ENCODE results near the gene TRABD. TPM values are rescaled to one million over a fixed set of nuclear protein-coding genes. Genes with fewer than 3 reads are reported as not detected.

Gene TRABD
- total and polyA plus RNA-seq, 5 experiments from 2014 or later, result 28.7 to 113 (median 46.7) TPM

- Mint-ChIP-seq H3K4me3 (peak overlapping the region in 7 of 10 donors; percentile 29 to 71 (median 45)), H3K9me3 (peaks cover 0 to 1% (median 0%) of the 10 kb centered on the region in 9 donors), H3K36me3 (peaks cover 0 to 7% (median 0%) of the 10 kb centered on the region in 3 donors), H3K27me3 (peaks cover 5 to 54% (median 35%) of the 10 kb centered on the region in 5 donors), H3K4me1 (peaks cover 2 to 18% (median 9%) of the 10 kb centered on the region in 4 donors), H3K27ac (no peak overlapping the region)
- no peak for DNase-seq
- no peak for ATAC-seq
- POLR2A ChIA-PET, result interaction anchor here (0.9 to 1.2 kb wide), 2 partner anchors 8 to 20 kb away, joined by 4 to 6 read pairs; no protein-coding TSS in a partner anchor
Observed at GRCh38 chr22:50171965-50172421, 13.7 kb upstream of the TRABD start.

GRCh38 chr22:50173311-50173982 is 12.3 kb upstream of the TRABD start:
- H3K27me3 Mint-ChIP-seq, result peaks cover 2 to 44% (median 25%) of the 10 kb centered on the region in 5 donors
- peaks cover 2 to 18% (median 9%) of the 10 kb centered on the region in 4 donors for H3K4me1 Mint-ChIP-seq
- peak overlapping the region in 1 of 10 donors; percentile 38 for H3K27ac Mint-ChIP-seq
- no peak for ATAC-seq
- H3K36me3 Mint-ChIP-seq, result peaks cover 0 to 7% (median 0%) of the 10 kb centered on the region in 3 donors
- DNase-seq, result no peak
- POLR2A ChIA-PET, result interaction anchor here (0.7 kb wide), 1 partner anchor 25 kb away, joined by 3 read pairs; no protein-coding TSS in a partner anchor
- H3K4me3 Mint-ChIP-seq, result peak overlapping the region in 1 of 10 donors; percentile 29
- peaks cover 0 to 1% (median 0%) of the 10 kb centered on the region in 9 donors for H3K9me3 Mint-ChIP-seq

GRCh38 chr22:50173983-50174355 is 11.7 kb upstream of the TRABD start:
- Mint-ChIP-seq H3K9me3 (peaks cover 0 to 1% (median 0%) of the 10 kb centered on the region in 9 donors), H3K4me3 (no peak overlapping the region), H3K4me1 (peaks cover 2 to 12% (median 6%) of the 10 kb centered on the region in 4 donors), H3K27me3 (peaks cover 2 to 39% (median 20%) of the 10 kb centered on the region in 5 donors), H3K36me3 (peaks cover 0 to 4% (median 0%) of the 10 kb centered on the region in 3 donors), H3K27ac (peak overlapping the region in 1 of 10 donors; percentile 38)
- POLR2A ChIA-PET, result no interaction called here
- no peak for ATAC-seq
- no peak for DNase-seq

- Mint-ChIP-seq H3K36me3 (no peaks in the 10 kb centered on the region), H3K4me1 (peaks cover under 1 to 9% (median 4%) of the 10 kb centered on the region in 4 donors), H3K27me3 (peaks cover 2 to 34% (median 17%) of the 10 kb centered on the region in 5 donors), H3K9me3 (no peaks in the 10 kb centered on the region), H3K4me3 (no peak overlapping the region), H3K27ac (no peak overlapping the region)
- ATAC-seq (no peak), DNase-seq (no peak)
- POLR2A ChIA-PET, result no interaction called here
Observed at GRCh38 chr22:50174382-50175190, 11.1 kb upstream of the TRABD start.

GRCh38 chr22:50175191-50175461 is 10.6 kb upstream of the TRABD start:
- Mint-ChIP-seq H3K9me3 (no peaks in the 10 kb centered on the region), H3K4me3 (no peak overlapping the region), H3K27ac (no peak overlapping the region), H3K27me3 (peaks cover 3 to 35% (median 20%) of the 10 kb centered on the region in 5 donors), H3K36me3 (no peaks in the 10 kb centered on the region), H3K4me1 (peaks cover 3 to 13% (median 6%) of the 10 kb centered on the region in 4 donors)
- POLR2A ChIA-PET, result no interaction called here
- no peak for ATAC-seq
- DNase-seq, result no peak

GRCh38 chr22:50175921-50176849 is 9.5 kb upstream of the TRABD start:
- peaks cover under 1 to 9% (median 7%) of the 10 kb centered on the region in 4 donors for H3K4me1 Mint-ChIP-seq
- peaks cover 0 to 32% (median 17%) of the 10 kb centered on the region in 5 donors for H3K27me3 Mint-ChIP-seq
- H3K9me3 Mint-ChIP-seq, result no peaks in the 10 kb centered on the region
- ATAC-seq (no peak), DNase-seq (no peak)
- H3K27ac Mint-ChIP-seq, result no peak overlapping the region
- H3K4me3 Mint-ChIP-seq, result no peak overlapping the region
- no peaks in the 10 kb centered on the region for H3K36me3 Mint-ChIP-seq
- POLR2A ChIA-PET, result no interaction called here

GRCh38 chr22:50176850-50177536 is 8.7 kb upstream of the TRABD start:
- H3K27me3 Mint-ChIP-seq, result peaks cover 0 to 24% (median 16%) of the 10 kb centered on the region in 5 donors

GRCh38 chr22:50177537-50178470 is 7.9 kb upstream of the TRABD start:
- H3K36me3 Mint-ChIP-seq, result no peaks in the 10 kb centered on the region
- no peak overlapping the region for H3K4me3 Mint-ChIP-seq
- H3K4me1 Mint-ChIP-seq, result peaks cover 0 to 9% (median 6%) of the 10 kb centered on the region in 4 donors
- ATAC-seq, result no peak
- no peaks in the 10 kb centered on the region for H3K9me3 Mint-ChIP-seq
- POLR2A ChIA-PET, result no interaction called here
- peak overlapping the region in 1 of 10 donors; percentile 44 for H3K27ac Mint-ChIP-seq
- peak in 1 of 10 donors; percentile 45 for DNase-seq
- H3K27me3 Mint-ChIP-seq, result peaks cover 0 to 16% (median 11%) of the 10 kb centered on the region in 5 donors

More at GRCh38 chr22:50176850-50177536, 8.7 kb upstream of the TRABD start:
- H3K4me3 Mint-ChIP-seq, result no peak overlapping the region
- DNase-seq, result no peak
- no peaks in the 10 kb centered on the region for H3K36me3 Mint-ChIP-seq
- POLR2A ChIA-PET, result no interaction called here
- no peaks in the 10 kb centered on the region for H3K9me3 Mint-ChIP-seq
- peaks cover 0 to 9% (median 6%) of the 10 kb centered on the region in 4 donors for H3K4me1 Mint-ChIP-seq
- peak overlapping the region in 1 of 10 donors; percentile 44 for H3K27ac Mint-ChIP-seq
- ATAC-seq, result no peak

- POLR2A ChIA-PET, result no interaction called here
- H3K9me3 Mint-ChIP-seq, result no peaks in the 10 kb centered on the region
- H3K4me3 Mint-ChIP-seq, result no peak overlapping the region
- no peak overlapping the region for H3K27ac Mint-ChIP-seq
- H3K36me3 Mint-ChIP-seq, result no peaks in the 10 kb centered on the region
- DNase-seq (peak in 1 of 10 donors; percentile 40), ATAC-seq (no peak)
- H3K27me3 Mint-ChIP-seq, result peaks cover 0 to 11% (median 7%) of the 10 kb centered on the region in 5 donors
- peaks cover 0 to 7% (median 5%) of the 10 kb centered on the region in 4 donors for H3K4me1 Mint-ChIP-seq
Observed at GRCh38 chr22:50178471-50178864, 7.2 kb upstream of the TRABD start.

- Mint-ChIP-seq H3K4me1 (peaks cover 2 to 7% (median 6%) of the 10 kb centered on the region in 4 donors), H3K27me3 (peaks cover 0 to 8% (median 1%) of the 10 kb centered on the region in 5 donors), H3K4me3 (peak overlapping the region in 1 of 10 donors; percentile 24), H3K36me3 (no peaks in the 10 kb centered on the region), H3K27ac (peak overlapping the region in 2 of 10 donors; percentile 7 to 48), H3K9me3 (no peaks in the 10 kb centered on the region)
- POLR2A ChIA-PET, result no interaction called here
- no peak for ATAC-seq
- DNase-seq, result peak in 1 of 10 donors; percentile 50
Observed at GRCh38 chr22:50178871-50179869, 6.5 kb upstream of the TRABD start.
